GM19463 (cell line): ENCODE measurements around the gene TMEM30A.

ENCODE experiments used
- ATAC-seq: cut with Tn5 transposase; IDR thresholded peaks from one replicate; pipeline ENCODE4 v1.9.1; 2021; ENCODE audit warnings: mild to moderate bottlenecking, moderate library complexity; ENCODE audit not compliant: unreplicated experiment

Gene TMEM30A

DNA sequence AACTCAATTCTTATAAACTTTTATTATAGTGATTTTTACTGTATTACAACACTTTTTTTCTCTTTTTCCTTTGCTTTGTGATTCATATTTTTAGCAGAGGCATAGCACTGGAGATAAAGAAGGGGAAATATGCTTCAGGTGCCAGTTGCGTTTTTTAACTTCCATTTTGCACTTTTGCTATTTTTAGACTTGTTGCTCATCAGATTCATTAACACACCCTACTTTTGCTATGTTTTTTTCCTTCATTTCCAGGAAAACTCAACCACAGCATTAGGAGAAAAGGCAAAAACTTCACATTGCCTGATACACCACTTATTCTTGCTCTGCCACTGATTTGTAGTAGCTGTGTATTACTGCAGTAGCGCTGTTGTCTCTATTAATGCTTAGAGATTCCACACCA is 8.0 kb upstream of the TMEM30A start:
- no peak for ATAC-seq

DNA sequence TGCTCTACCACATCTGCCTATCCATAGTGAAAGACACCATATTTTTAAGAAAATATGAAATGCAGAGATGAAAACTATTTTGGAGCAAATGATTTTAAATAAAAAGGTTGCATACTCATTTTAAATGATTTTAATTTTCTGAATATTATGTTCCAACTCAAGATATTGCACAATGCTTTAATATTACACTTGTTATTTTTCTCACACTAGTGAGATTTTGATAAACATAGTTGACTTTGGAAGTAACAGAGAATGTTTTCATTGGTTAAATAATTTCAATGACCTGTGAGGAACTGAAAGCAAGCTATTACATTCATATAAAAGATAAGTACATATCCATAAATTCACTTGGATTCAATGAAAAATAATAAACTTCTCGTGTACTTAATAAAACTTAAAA is 7.2 kb upstream of the TMEM30A start:
- ATAC-seq: no peak

DNA sequence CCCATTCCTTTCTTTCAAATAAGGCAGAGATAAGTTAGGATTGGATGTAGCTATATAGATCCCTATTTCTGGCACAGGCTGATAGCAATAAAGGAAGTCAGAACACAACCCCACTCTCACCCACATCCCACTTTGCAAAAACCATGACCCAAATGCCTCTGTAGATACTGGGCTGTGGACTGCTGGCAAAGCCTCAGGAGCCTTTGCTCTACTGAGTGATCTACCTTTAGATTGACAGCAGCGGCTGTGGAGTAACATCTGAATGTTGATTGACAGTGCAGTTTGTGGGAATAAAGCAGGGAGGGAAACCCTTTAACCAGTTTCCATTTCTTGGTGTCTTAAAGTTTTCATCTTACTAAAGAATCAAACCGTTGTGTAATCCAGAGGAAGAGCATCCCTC is 6.7 kb upstream of the TMEM30A start:
- ATAC-seq: no peak

DNA sequence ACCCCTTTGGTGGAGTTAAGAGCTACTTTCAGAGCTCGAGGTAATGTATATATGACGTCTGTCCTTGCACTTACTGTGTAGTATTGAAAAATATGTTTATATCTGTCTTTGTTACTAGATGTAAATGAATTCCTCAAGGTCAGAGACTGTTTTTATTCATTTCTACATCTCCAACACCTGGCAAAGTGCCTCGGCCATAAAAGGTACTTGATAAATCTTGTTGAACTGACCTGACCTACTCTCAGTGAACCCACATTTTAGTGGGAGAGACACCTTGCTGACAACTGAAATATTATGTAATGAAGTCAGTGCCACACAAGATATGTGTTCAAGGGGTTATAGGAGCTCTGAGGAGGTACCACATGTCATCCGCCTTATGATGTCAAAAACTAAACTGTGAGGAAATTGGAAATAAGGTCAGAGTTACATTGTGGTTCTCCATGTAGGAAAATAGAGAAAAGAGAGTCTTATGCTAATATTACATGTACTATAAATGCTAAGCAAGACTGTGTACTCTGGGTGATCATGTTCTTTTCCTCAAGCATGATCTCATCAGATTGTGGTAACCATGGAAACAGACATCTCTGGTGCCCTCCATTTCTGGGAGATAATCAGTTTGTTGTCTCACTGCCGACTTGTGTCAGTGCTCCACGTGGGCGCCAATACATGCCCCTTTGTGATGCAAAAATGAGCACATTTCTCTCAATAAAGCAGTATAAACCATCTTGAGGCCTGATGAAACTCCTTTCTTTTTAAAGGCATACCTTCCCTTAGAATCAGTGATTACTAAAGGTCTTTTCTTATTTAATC is 5.7 kb upstream of the TMEM30A start:
- ATAC-seq: no peak

DNA sequence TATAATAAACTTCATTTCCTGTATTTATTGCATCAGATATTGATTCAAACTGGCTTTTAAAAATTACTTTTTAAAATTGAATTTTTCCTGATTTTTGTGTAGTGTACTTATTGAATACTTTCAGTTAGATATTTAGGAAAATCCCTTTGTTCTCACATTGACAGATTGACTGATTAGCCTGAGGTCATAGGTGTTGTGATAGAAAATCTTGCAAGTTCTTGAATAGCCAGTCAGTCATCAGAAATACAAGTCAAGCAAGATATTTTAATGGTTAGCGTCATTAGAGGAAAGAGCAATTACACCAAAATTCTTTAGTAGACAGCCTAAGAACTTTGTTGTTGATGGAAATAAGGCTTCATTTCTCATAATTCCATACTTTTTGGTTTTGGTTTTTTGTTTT is 3.4 kb upstream of the TMEM30A start:
- ATAC-seq: no peak

DNA sequence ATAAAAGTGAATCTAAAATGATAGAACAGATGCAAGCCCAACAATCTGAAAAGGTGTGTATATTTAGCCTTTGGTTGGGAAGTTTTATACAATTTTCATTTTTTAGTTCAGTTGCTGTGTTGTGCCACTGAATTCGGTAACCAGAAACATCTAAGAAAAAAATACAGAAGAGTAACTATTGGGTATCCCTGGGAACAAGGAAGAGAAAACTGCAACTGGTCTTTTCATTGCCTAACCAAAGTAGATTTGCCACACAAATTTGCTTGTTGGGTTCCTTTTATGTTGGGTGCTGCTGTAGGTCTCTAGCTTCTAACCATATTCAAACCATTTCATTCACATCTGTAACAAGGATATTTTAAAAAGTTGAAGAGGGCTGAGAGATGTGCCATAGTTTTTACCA is 2.8 kb upstream of the TMEM30A start:
- ATAC-seq: no peak

DNA sequence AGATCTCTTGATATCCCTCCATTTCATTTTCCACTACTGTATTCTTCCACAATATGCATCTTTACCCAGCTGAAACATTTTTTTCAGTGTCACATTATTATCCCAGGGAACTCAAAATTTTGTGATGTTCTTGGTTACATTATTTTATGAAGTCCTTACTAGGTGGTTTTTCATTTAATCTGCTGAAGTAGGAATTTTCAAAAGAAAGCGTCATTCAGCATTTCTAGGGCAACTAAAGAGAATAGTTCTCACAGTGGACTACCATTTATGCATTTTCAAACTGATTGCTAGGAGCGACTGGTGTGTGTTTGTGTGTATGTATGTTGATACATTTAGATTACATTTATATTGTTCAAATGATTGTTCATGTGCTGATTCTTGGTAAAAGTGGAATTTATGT is 2.4 kb upstream of the TMEM30A start:
- ATAC-seq: no peak

DNA sequence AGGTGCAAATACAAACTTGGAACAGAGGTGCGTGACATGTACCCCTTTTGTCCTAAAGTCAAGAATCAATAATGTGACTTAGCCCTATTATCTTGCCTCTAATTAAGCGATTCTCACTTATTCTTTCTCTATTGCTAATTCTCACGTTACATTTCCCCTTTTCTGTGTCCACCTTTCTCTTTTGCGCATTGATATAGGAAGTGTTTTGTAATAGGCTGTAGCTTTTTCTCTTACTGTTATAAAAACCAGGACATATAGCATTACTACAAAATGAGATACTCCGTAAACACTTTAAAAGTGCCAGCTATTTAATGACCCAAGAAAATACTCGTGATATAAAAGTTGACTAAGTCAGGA is 669 bp upstream of the TMEM30A start:
- ATAC-seq: no peak

DNA sequence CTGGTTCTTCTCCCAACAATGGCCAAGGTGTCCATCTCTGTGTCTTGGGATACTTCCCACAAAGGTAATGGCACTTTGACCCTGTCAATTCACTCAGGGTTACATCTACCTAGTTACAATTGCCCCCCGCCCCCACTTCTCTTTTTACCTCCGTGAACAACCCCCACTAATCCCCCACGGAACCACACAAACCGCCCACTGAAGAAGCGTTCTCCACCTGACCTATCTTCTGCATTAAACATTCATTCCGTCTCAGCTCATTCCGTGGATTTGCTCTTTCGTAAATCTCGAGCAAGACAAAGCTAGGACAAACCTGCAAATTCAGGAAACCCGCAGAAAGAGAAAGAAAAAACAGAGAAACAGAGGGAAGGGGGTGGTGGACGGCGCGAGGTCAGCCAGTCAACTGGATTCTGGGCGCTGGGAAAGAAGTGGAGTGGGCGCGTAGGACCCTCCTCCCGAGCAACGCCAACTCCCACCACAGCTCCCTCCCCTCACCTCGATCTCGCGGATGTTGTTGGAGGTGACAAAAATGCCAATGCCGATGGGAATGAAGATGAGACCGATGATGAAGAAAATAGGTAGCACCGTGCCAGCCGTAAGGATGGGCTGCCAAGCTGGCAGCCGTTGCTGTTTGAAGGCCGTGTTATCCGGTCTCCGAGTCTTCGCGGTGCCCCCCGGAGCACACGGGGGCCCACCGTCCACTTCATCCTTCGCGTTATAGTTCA is 523 bp downstream of the TMEM30A start:
- peak; percentile 19 for ATAC-seq

DNA sequence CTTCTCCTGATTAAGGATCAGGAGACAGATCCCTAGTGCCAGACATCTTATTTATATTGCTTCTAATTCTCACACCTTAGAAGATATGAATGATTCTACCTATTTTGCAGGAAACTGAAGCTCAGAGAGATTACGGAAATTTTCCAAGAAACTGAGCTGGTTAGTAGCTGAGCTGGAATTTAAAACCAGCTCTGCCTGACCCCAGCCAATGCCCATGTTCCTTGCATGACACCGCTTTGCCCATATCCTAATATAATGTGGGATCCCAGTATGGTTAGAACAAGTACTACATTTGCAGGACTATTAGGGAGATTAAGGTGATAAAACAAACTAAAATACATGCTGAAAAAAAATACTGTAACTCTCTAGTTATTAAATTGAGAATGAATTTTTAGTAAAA is 1.9 kb downstream of the TMEM30A start:
- no peak for ATAC-seq

DNA sequence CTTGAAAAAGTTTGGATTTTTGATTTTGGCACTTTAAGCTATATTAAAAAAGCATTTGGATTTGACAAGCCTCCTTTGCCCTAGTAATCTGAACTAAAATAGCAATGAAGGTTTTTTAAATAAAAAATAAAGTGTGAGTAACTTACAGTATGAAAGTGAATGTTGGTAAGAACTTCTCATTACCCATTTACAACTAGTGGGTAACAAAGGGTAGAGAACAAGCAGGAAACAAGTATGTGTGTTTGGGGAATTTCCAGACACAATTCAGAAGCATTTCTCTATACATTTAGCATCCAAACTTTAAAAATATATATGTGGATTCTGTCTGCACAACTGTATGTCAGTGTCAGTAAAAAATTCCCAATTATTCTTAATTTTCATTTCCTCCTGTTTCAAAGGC is 2.9 kb downstream of the TMEM30A start:
- no peak for ATAC-seq

DNA sequence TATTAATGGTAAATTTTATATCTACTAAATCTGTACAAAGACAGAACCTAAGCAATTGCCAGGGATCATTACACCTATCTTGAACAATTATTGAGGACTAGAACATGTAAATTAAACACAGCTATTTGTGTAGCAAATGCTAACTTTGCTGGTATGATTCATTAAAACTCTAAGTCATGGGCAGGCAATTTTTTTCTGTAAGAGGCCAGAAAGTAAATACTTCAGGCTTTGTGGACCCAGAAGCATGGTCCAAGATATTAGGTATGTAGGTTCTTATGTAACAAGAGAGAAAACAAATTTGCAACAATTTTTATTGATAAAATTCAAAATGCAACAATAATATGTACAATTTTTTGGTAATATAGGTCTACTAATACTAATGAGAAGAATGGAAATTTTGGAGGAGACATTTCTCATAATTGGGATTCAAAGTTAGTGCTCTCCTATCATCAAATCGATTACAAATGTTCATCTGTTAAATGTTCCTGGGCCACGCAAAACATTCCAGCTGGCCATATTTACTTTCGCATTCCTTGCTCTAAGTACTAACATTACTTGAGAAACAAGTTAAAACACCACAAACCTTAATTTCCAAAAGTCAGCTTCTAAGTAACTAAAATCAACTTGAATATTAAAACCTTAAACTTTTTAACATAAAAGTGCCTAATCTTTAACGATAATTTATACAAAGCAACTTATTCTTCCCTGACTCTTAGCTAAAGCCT is 4.3 kb downstream of the TMEM30A start:
- no peak for ATAC-seq

DNA sequence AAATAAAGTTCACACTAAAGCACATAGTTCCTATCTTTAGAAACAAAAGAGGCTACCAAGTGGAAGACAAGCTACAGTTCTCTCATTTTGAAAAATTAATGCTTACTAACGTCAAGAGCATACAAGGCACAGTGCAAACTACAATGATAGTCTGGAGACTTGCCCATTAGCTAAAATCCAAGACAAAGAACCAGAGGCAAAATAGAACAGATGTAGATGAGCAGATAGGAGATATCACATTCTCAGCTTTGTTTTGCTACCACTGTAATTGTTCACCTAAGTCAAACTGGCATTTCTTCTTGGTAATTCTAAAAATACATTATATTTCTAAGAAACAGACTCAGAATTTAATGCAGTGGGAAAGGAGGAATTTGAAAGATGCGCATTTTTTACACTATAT is 5.2 kb downstream of the TMEM30A start:
- no peak for ATAC-seq

DNA sequence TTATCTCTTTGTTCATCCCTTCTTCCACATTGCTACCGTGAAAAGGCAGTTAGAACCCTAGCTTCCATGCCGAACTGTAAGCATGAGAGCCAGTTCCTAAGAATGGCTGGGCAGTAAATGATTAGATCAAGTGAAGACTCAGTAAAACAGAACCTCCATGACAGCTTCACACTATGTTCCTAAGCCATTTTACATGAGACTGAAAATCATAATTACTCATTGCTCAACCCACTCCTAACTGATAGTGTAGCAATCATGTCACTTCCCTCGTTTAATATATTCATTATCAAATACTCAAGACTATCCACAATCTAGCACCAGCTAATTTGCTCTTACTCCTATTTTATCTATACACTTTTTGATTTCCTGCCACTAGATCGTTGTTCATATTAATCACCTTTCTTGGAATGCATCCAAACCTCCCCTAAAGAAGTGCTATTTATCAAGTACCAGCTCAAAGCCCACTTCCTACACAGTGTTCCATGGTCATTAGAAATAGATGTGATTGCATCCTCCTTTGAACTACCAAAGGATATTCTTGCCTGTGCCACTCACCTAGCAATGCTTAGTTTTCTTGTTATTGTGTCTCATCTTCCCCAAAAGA is 6.0 kb downstream of the TMEM30A start:
- ATAC-seq: no peak

DNA sequence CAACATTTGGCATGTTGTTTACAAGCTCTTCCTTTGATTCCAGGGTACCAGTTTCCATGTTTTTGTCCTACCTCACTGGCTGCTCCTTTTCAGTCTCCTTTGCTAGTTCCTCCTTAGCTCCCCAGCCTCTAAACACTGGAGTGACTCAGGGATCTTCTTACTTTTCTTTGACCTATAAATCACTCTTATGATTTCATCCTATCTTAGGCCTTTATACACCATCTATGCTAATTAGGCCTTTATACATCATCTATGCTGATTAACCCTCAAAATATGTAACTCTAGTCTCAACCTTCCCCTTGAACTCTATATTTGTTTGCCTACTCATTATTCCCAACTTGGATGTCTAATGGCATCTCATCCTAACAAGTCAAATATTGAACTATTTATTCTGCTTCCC is 9.5 kb downstream of the TMEM30A start:
- ATAC-seq: no peak

DNA sequence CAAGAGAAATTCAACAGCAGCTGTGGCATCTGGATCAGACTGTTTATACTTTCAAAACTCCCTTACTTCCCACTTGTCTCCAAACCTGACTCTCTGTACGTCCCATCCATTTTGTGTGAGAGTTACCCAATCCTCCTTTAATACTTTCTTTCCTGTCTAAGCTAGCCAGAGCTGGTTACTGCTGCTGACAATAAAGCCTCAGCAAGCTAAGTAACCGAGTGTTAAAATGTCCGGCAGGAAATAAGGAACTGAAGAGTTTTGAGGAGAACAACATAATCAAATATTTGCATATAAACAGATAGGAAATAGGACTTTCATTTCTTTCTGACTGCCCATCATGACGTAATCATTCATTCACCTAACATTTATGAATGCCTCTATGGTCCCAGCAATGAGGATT is 11.6 kb downstream of the TMEM30A start:
- ATAC-seq: no peak

DNA sequence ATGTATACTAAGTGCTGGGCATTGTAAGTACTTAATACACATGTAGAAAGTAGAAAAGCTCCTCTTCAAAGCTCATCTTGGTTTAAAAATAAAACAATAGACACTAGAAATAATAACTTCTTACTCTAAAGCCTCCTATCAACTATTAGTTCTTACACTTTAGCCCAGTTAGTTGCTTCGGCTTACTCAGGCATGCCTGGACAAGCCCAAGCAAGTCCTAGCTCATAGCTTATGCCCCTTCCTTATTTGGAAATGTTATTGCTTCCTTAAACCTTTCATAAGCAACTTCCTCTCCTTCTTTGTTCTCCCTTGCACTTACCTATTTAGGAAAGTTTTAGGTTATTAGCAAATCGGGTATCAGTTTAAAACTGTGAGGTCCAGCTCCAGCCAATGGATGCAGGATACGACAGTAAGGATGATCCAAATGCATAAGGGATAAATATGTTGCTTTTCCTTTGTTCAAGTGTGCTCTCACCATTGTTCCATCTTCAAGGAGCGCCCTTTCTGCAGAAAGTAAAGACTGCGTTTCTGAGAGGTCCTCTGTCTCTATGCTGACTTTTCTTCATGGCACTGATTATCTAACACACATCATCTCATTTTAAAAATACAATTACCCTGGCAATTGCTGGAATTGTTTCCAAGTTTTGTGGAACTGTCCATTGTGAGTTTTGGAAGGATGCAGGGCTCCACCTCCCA is 12.3 kb downstream of the TMEM30A start:
- ATAC-seq: no peak

DNA sequence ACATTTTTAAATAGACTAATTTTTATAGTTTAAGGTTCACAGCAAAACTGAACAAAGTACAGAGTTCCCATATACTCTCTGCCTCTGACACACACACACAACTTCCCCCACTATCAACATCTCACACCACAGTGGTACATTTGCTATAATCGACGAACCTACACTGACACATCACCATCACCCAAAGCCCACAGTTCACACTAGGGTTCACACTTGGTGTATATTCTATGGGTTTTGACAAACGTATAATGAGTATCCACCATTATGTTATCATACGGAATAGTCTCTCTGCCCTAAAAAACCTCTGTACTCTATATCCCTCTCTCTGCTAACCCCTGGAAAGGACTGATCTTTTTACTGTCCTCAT is 15.6 kb downstream of the TMEM30A start:
- ATAC-seq: no peak

DNA sequence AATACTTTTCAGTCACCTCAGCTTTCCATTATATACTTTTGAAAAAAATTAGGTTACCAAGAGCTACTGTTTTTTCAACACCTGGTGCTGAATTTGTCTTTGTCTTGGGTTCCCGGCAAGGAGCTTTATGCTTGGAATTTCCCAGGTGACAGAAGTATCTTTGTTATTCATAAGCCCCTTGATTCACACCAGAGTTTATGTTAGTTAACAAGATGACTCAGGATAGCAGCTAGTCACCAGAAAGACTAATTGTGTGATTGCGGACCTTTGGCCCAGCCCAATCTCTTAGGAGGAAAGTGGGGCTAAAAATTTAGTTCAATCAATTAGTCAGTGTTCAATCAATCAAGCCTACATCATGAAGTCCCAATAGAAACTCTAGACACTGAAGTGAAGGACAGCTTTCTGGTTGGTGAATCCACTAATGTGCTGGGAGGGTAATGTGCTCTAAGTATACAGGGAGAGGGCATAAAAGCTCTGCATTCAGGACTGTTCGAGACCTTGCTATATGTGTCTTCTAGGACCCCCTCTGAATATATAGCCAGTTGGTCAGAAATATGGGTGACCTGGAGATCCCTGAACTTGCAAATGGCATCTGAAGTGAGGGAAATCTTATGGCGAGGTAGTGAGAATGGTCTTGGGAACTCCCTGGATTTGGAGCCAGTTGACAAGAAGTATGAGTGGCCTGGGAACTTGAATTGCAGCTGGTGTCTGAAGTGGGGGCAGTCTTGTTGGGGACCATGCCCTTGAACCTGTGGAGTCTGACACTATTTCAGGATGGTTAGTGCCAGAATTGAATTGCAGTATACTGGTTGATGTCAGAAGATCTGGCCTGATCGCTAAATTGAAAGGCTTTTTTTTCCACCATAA is 16.2 kb downstream of the TMEM30A start:
- peak; percentile 47 for ATAC-seq

DNA sequence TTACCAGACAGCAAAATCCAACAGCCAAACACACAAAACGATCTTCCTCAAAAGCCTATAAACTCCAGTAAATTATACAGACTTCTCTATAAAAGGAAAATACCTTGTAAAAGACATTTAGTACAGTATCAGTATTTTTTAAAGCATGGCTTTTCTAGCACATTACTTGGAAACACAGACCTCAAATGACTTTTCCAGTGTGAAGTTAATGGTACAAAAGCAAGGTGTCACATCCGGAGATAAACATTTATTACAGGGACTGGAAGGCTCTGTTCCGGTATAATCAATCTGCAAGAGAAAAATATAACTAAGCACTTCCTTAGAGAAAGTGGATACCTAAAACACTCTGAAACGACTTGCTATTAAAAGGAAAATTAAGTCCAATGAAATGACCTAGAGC is 17.1 kb downstream of the TMEM30A start:
- no peak for ATAC-seq
